GM23338 (cell line): Measurements from ENCODE around the gene TMEM179. TPM values are rescaled to one million over a fixed set of nuclear protein-coding genes. Genes with fewer than 3 reads are reported as not detected.

ENCODE experiments used
- ATAC-seq: fragments of 200-7000 bp; cut with Tn5 transposase; 3 replicates; pipeline ENCODE4 v1.9.1; 2020
- DNase-seq: peaks from one replicate; pipeline ENCODE4 v3.0.0-alpha.2; 2015; ENCODE audit warnings: low spot score
- H2AFZ ChIP-seq: fragments of 200-600 bp; sonication (generic); 2 replicates; pipeline ENCODE4 v1.8.0; 2016; ENCODE audit warnings: antibody characterized with exemption, mild to moderate bottlenecking, moderate library complexity
- H3F3A ChIP-seq: fragments of 200-600 bp; sonication (generic); replicated peaks from 2 replicates; pipeline ENCODE4 v1.8.0; 2017; ENCODE audit warnings: antibody characterized with exemption, mixed run types, low read depth
- H3K27ac ChIP-seq: fragments of 200-600 bp; sonication (generic); 2 replicates; pipeline ENCODE4 v1.6.1; 2016; ENCODE audit warnings: low read depth
- H3K27me3 ChIP-seq: fragments of 200-600 bp; sonication (generic); 2 replicates; pipeline ENCODE4 v1.8.0; 2016; ENCODE audit warnings: mild to moderate bottlenecking, mixed run types, moderate library complexity; ENCODE audit not compliant: insufficient read depth
- H3K36me3 ChIP-seq: fragments of 200-600 bp; sonication (generic); 2 replicates; pipeline ENCODE4 v1.8.0; 2016; ENCODE audit warnings: mild to moderate bottlenecking; ENCODE audit not compliant: insufficient read depth
- H3K4me1 ChIP-seq: fragments of 200-600 bp; sonication (generic); 2 replicates; pipeline ENCODE4 v1.8.0; 2016; ENCODE audit warnings: mild to moderate bottlenecking, moderate library complexity; ENCODE audit not compliant: insufficient read depth
- H3K4me2 ChIP-seq: fragments of 200-600 bp; sonication (generic); 2 replicates; pipeline ENCODE4 v1.7.1; 2017; ENCODE audit warnings: mixed run types
- H3K4me3 ChIP-seq: fragments of 200-600 bp; sonication (generic); 2 replicates; pipeline ENCODE4 v1.6.1; 2016; ENCODE audit warnings: mixed run types
- H3K79me2 ChIP-seq: fragments of 200-600 bp; sonication (generic); replicated peaks from 2 replicates; pipeline ENCODE4 v1.8.0; 2017; ENCODE audit warnings: mild to moderate bottlenecking; ENCODE audit not compliant: insufficient read depth
- H3K9me2 ChIP-seq: fragments of 200-600 bp; sonication (generic); 2 replicates; pipeline ENCODE4 v1.8.0; 2017; ENCODE audit not compliant: insufficient read depth
- H4K20me1 ChIP-seq: fragments of 200-600 bp; sonication (generic); replicated peaks from 2 replicates; pipeline ENCODE4 v1.8.0; 2017; ENCODE audit warnings: mild to moderate bottlenecking; ENCODE audit not compliant: insufficient read depth
- H3K27ac Mint-ChIP-seq: 2 replicates; pipeline ENCODE4 v1.8.0; 2020; ENCODE audit warnings: inconsistent platforms, mild to moderate bottlenecking, moderate library complexity, mixed read lengths
- H3K27me3 Mint-ChIP-seq: 3 replicates; pipeline ENCODE4 v1.8.0; 2022; ENCODE audit warnings: low read depth, mild to moderate bottlenecking, moderate library complexity, mixed read lengths, inconsistent platforms; ENCODE audit not compliant: insufficient read depth, poor library complexity
- H3K36me3 Mint-ChIP-seq: 3 replicates; pipeline ENCODE4 v1.8.0; 2021; ENCODE audit warnings: low read depth, mild to moderate bottlenecking, inconsistent platforms, moderate library complexity, mixed read lengths
- H3K4me1 Mint-ChIP-seq: 3 replicates; pipeline ENCODE4 v1.8.0; 2020; ENCODE audit warnings: mild to moderate bottlenecking, inconsistent platforms, mixed read lengths
- H3K4me3 Mint-ChIP-seq: 3 replicates; pipeline ENCODE4 v1.8.0; 2021; ENCODE audit warnings: moderate library complexity, mild to moderate bottlenecking, inconsistent platforms, mixed read lengths
- H3K9me3 Mint-ChIP-seq: 3 replicates; pipeline ENCODE4 v1.8.0; 2020; ENCODE audit warnings: moderate library complexity, mild to moderate bottlenecking, inconsistent platforms, mixed read lengths
- CREB1 ChIP-seq: fragments of 250-450 bp; sonication (Bioruptor Pico); IDR thresholded peaks from 2 replicates; pipeline ENCODE4 v1.5.0; 2020; ENCODE audit warnings: low read depth, mild to moderate bottlenecking, moderate library complexity
- CTCF ChIP-seq, 2 experiments: fragments of 200-600 bp in 1 of 2; sonication (generic) in 1 of 2; conservative IDR thresholded peaks; 2 replicates each; pipeline versions ENCODE4 v1.5.1 to v1.6.1; 2016 to 2017; ENCODE audit warnings: antibody characterized with exemption in 2 of 2, low read depth in 2 of 2, mild to moderate bottlenecking in 2 of 2, moderate library complexity in 1 of 2
- ETS1 ChIP-seq: IDR thresholded peaks from 2 replicates; pipeline ENCODE4 v1.6.1; 2016; ENCODE audit warnings: antibody characterized with exemption
- EZH2 ChIP-seq: fragments of 200-600 bp; sonication (generic); IDR thresholded peaks from one replicate; pipeline ENCODE4 v1.8.0; 2017; ENCODE audit warnings: antibody characterized with exemption, mild to moderate bottlenecking, low read depth; ENCODE audit not compliant: unreplicated experiment
- EZH2phosphoT487 ChIP-seq: fragments of 200-600 bp; sonication (generic); IDR thresholded peaks from one replicate; pipeline ENCODE4 v1.8.1; 2018; ENCODE audit warnings: antibody characterized with exemption; ENCODE audit not compliant: unreplicated experiment
- JUNB ChIP-seq: IDR thresholded peaks from one replicate; pipeline ENCODE4 v1.6.1; 2016; ENCODE audit warnings: antibody characterized with exemption; ENCODE audit not compliant: unreplicated experiment
- NANOG ChIP-seq: IDR thresholded peaks from 2 replicates; pipeline ENCODE4 v1.6.1; 2016; ENCODE audit warnings: antibody characterized with exemption, borderline replicate concordance
- POLR2AphosphoS5 ChIP-seq: IDR thresholded peaks from 2 replicates; pipeline ENCODE4 v1.6.1; 2016; ENCODE audit warnings: antibody characterized with exemption, low read depth
- REST ChIP-seq: IDR thresholded peaks from one replicate; pipeline ENCODE4 v1.6.1; 2018; ENCODE audit warnings: antibody characterized with exemption; ENCODE audit not compliant: unreplicated experiment
- STAT1 ChIP-seq: IDR thresholded peaks from one replicate; pipeline ENCODE4 v1.6.1; 2016; ENCODE audit warnings: antibody characterized with exemption; ENCODE audit not compliant: unreplicated experiment
- ZNF114 ChIP-seq: fragments of 250-450 bp; sonication (Bioruptor Pico); IDR thresholded peaks from 2 replicates; pipeline ENCODE4 v1.5.0; 2020; ENCODE audit warnings: mild to moderate bottlenecking, moderate library complexity
- ZNF331 ChIP-seq: fragments of 250-450 bp; sonication (Bioruptor Pico); IDR thresholded peaks from 2 replicates; pipeline ENCODE4 v1.5.0; 2020; ENCODE audit warnings: low read depth, mild to moderate bottlenecking, moderate library complexity
- ZNF462 ChIP-seq: fragments of 250-450 bp; sonication (Bioruptor Pico); IDR thresholded peaks from 2 replicates; pipeline ENCODE4 v1.5.0; 2020; ENCODE audit warnings: mild to moderate bottlenecking, moderate library complexity
- polyA plus RNA-seq: library from polyadenylated mRNA; unstranded; fragments of >200 nt; fragmentation: Nextera tagmentation; extraction: Ambion mirVana; gene quantifications from 2 replicates; pipeline ENCODE4 v1.2.1, GENCODE V29; 2016
- total RNA-seq: library from RNA; depleted of rRNA; stranded (reverse); fragments of >200 nt; shearing (Covaris generic); gene quantifications from 2 replicates; pipeline ENCODE4 v1.2.3, GENCODE V29; 2014

TMEM179 gene
- total and polyA plus RNA-seq, 2 experiments from 2014 or later, result 1.0 to 4.8 TPM

GRCh38 chr14:104547310-104547997 lies 57.1 kb downstream of the TMEM179 start:
- no peaks in the 10 kb centered on the region for H3K79me2 ChIP-seq
- H3K4me2 ChIP-seq, result no peak overlapping the region
- no peaks in the 10 kb centered on the region for H3K27me3 ChIP-seq
- no peaks in the 10 kb centered on the region for H3K36me3 Mint-ChIP-seq
- TF ChIP-seq ETS1, result no peak
- TF ChIP-seq STAT1, result no peak
- no peak for TF ChIP-seq JUNB
- TF ChIP-seq EZH2, result no peak
- TF ChIP-seq ZNF462 (CRISPR knock-in tag), result no peak
- TF ChIP-seq ZNF114 (CRISPR knock-in tag), result no peak
- no peak for TF ChIP-seq CTCF (conservative IDR thresholded peaks at IDR 0.05; ENCODE audit: low read depth in 2 of 2)
- no peak for TF ChIP-seq ZNF331 (CRISPR knock-in tag)
- no peak for TF ChIP-seq CREB1 (CRISPR knock-in tag)
- no peak for TF ChIP-seq REST
- no peak for TF ChIP-seq NANOG
- no peak for TF ChIP-seq POLR2AphosphoS5
- no peak for TF ChIP-seq EZH2phosphoT487
- no peaks in the 10 kb centered on the region for H3K9me3 Mint-ChIP-seq
- no peak overlapping the region for H3K27ac Mint-ChIP-seq
- no peaks in the 10 kb centered on the region for H3K36me3 ChIP-seq
- H3F3A ChIP-seq, result no peaks in the 10 kb centered on the region
- H3K27ac ChIP-seq, result no peak overlapping the region
- no peaks in the 10 kb centered on the region for H3K9me2 ChIP-seq
- no peak overlapping the region for H3K4me3 Mint-ChIP-seq
- no peak for DNase-seq
- H4K20me1 ChIP-seq, result no peaks in the 10 kb centered on the region
- H3K27me3 Mint-ChIP-seq, result peaks cover 7% of the 10 kb centered on the region
- no peak overlapping the region for H3K4me3 ChIP-seq
- H2AFZ ChIP-seq, result no peak overlapping the region
- no peak for ATAC-seq
- no peaks in the 10 kb centered on the region for H3K4me1 ChIP-seq
- H3K4me1 Mint-ChIP-seq, result peaks cover 18% of the 10 kb centered on the region
